GOT3 (cell line): ENCODE measurements around the gene CYP27B1.
"Not testable (repeated sequence)": the region's sequence is repeated elsewhere in the genome, so short reads cannot be mapped to it uniquely, and the experiment has no call there.

Experiments used
- DNase-seq: peaks from one replicate; lab custom pipeline; 2025; ENCODE audit warnings: mixed read lengths; lab: John Stamatoyannopoulos, UW

The CYP27B1 gene

DNA sequence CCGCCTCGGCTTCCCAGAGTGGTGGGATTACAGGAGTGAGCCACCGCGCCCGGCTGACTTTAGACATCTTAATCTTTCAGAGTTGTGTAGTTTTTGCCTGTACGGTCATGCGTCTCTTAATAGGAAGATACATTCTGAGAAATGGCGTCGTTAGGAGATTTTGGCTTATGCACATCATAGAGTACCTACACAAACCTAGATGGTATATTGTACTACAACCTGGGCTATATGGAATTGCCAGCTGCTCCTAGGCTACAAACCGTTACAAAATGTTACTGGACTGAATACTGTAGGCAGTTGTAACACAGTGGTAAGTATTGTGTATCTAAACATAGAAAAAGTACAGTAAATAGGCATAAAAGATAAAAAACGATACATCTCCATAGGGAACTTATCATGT, 17.0 kb upstream of the CYP27B1 start:
- DNase-seq: no peak

DNA sequence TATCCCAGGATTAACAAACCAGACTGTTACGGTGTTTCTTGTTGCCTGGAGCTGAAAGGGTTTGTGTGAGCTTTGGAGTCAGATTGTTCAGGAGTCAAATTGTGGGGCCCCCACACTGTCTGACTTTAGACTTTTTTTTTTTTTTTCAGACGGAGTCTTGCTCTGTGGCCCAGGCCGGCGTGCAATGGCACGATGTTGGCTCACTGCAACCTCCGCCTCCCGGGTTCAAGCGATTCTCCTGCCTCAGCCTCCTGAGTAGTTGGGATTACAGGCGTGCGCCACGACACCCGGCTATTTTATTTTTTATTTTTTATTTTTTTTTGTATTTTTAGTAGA, 16.6 kb upstream of the CYP27B1 start:
- no peak for DNase-seq

DNA sequence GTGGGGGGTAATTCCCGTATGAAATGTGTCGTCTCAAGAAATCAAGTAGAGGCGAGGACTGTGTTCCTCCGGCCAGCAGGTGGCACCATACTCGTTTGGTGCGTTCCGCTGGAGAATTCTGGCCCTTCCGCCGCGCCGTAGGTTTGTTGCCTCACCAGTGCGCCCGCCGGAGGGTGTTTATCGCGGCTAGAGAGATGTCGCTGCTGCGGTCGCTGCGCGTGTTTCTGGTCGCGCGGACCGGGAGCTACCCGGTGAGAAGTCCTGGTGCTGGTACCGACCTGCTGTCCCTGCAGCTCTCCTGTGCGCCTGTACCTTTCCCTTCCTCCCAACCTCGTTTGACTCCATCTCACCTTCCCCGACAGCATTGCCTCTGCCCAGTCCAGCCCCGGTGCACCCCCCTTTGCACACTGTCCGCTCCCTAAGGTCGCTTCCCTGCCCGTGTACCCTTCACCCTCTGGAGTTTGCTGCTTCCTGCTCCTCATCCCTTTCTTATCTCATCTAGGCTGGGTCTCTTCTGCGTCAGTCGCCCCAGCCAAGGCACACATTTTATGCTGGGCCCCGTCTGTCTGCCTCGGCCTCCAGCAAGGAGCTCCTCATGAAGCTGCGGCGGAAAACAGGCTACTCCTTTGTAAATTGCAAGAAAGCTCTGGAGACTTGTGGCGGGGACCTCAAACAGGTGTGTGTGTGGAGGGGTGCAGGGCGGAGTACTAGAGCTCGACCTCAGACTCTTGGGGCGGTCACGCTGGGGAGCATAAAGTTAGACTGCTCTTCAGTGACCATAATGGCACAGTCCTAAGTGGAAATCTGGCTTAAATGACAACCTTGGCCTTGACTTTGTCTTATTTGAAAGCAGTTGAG, 16.0 kb upstream of the CYP27B1 start, which contains the start of gene TSFM:
Gene TSFM (plus strand): TSS at position 180 of the 858 bp plus-strand sequence. CDS start 15 bp downstream, at position 195.
- DNase-seq: peak; percentile 100

DNA sequence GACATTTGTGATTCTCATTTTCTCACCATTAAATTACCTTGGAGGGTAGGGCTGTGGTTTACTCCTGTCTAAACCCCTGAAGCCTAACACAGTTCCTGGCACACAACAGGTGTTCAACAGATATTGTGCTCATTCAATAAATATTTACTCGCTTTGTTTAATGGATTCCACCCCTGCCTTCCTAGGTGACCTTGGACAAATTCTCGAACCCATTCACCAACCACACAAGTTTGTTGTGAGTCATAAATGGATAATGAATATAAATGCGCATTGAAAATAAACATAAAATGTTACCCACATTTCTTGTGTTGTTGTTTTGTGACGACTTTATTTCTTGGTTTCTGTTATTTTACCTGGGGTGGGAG, 15.3 kb upstream of the CYP27B1 start:
- DNase-seq: no peak

DNA sequence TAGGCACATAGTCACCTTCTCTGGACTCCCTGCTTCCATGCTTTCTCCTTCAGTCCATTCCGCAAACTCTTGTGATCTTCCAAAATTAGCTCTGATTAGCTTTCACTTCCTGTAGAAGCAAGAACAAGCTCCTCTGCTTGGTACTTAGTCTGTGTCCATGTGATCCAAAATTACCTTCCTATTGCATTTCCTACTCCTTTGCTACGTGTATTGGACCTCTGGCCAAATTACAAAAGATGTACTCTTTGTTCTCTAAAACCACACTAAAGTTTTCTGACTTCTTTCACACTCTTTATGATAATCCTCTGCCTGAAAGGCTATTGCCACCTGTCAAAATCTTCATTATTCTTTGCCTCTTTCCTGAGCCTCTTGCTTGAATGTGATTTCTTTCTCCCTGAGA, 14.9 kb upstream of the CYP27B1 start:
- no peak for DNase-seq

DNA sequence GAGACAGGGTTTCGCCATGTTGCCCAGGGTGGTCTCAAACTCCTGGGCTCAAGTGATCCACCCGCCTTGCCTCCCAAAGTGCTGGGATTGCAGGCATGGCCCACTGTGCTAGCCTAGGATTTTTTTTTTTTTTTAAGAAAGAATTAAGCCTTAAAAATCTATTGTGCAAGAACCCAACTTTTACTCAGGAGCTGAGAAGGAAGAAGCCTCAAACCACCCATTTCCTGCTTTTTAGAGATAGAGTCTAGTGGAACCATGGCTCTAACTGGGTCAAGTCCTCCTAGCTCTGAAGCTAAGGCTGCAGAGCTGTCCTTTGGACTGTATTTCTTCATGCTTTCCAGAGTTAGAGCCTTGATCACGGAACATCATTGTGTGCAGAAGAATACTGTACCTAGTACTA, 14.4 kb upstream of the CYP27B1 start:
- no peak for DNase-seq

DNA sequence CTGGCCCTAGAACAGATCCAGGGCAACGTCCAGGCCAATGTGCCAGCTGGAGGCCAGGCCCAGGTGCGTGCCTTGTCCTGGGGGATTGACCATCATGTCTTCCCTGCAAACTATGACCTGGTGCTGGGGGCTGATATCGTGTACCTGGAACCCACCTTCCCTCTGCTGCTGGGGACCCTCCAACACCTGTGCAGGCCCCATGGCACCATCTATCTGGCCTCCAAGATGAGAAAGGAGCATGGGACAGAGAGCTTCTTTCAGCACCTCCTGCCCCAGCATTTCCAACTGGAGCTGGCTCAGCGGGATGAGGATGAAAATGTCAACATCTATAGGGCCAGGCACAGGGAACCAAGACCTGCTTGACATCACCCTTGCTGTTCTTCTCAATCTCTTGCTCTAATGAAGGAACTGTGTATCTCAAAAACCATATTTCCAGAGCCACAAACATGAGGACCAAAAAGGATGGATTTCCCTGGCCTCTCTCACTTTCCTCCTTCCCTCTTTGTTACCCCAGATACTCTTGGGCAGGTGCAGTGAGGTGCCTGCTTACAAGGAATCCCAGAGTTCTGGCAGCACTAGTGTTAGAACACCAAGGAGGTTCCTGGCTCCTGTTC, 13.5 kb upstream of the CYP27B1 start:
- no peak for DNase-seq

DNA sequence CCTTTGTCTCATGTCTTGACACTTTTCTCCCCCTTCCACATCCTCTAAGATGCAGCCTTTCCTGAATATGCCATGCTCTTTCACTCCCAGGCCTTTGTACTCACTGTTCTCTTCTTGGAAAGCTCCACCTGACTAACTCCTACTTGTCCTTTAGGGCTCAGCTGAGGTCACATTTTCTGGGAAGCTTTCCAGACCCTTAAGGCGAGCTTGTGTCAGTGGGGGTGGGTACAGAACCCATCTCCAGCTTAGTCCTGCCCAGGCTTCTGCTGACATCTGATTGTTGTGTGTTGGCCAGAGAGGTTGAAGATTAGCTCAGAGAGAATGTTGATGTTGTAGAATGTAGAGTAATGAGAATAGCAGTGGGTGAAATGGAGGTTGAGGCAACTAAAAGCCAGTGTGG, 12.9 kb upstream of the CYP27B1 start:
- DNase-seq: no peak

DNA sequence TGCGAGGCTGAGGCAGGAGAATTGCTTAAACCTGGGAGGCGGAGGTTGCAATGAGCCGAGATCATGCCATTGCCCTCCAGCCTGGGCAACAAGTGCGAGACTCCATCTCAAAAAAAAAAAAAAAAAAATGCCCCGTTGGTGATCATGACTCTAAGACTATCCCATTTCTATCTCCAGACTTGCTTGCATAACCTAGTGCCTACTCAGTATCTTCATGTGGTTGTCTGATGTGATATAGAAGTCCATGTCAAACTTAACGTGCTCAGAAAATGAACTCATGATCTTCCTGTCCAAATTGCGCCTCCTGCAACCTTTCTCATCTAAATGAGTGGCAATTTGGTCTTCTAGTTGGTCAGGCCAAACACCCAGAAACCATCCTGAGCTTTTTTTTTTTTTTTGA, 11.0 kb upstream of the CYP27B1 start:
- no peak for DNase-seq

DNA sequence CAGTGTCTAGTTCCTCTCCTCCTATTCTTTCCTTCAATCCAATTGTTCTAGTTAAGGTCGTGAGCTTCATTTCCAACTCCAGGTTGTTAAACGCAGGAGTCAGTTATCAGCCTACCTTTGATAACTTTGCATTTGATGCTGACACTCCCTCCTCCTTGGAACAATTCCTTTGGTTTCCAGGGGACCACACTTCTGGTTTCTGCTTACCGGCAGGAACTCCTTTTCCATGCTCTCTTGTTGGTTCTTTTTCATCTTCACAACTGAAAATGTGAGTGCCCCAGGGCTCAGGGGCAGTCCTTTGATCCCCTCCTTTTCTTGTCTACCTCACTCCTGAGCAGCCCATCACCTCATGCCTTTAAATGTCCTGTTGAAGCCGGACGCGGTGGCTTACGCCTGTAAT, 10.5 kb upstream of the CYP27B1 start:
- no peak for DNase-seq

DNA sequence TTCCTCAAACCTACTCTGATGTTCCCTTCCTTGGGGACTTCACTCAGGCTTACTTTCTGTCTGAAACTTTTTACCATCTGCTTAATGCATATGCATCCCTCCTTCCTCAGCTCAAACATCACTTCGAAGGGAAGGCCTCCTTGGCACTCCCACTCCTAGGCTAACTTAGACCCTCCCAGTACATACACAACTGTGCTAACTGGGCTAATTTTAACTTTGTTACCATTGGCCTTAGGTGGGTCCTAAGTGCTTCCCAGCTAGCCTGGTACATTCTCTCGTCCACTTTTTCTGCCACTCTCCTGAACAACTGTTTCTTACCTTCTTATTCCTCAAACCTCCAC, 9.3 kb upstream of the CYP27B1 start:
- DNase-seq: no peak

DNA sequence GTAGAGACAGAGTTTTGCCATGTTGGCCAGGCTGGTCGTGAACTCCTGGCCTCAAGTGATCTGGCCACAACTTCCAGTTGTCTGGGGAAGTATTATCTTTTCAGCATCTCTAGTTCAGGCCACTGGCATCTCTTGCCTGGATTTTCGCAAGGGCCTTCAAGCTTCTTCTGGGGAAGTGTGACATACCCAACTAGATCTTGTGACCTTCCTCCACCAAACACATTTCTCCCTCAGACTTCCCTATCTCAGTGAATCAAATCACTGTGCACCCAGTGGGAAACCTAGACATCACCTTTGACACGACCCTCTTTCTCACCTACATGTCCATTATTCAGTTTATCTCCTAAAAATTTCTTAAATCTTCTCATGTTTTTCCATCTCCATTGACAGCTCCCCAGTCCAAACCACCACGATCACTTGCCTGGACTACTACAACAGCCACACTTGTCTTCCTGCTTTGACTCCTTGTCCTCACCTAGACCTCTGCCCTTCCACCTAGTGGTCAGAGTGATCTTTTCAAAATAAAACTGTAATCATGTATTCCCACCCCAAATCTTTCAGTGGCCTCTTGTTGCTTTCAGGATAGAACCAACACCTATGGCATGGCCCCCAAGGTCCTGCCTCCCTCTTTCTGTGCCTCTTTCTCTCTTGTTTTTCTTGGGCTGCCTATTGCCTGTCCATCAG, 8.8 kb upstream of the CYP27B1 start:
- no peak for DNase-seq

DNA sequence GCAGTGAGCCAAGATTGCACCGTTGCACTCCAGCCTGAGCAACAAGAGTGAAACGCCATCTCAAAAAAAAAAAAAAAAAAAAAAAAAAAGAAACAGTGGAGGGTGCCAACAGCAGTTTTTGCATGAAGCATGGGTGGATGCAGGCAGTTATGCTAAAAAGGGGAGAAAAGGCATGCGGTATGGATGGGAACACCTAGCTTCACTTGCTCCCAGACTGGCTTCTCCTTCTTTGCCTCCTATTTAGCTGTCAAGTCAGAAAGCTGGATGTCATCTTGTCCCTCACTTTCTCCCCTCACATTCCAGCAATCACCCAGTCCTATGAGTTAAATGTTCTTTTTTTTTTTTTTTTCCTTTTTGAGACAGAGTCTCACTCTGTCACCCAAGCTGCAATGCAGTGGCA, 8.2 kb upstream of the CYP27B1 start:
- no peak for DNase-seq

DNA sequence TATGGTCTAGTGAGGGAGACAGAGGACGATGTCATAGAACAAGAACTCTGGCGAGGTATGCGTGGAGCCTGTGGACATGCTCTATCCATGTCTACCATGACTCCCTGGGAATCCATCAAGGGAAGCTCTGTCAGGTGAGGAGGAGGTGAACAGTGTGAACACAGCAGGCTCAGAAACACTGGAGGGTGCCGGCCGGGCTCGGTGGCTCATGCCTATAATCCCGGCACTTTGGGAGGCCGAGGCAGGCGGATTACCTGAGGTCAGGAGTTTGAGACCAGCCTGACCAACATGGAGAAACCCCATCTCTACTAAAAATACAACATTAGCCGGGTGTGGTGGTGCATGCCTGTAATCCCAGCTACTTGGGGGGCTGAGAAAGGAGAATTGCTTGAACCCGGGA, 7.8 kb upstream of the CYP27B1 start:
- not testable (repeated sequence) for DNase-seq

DNA sequence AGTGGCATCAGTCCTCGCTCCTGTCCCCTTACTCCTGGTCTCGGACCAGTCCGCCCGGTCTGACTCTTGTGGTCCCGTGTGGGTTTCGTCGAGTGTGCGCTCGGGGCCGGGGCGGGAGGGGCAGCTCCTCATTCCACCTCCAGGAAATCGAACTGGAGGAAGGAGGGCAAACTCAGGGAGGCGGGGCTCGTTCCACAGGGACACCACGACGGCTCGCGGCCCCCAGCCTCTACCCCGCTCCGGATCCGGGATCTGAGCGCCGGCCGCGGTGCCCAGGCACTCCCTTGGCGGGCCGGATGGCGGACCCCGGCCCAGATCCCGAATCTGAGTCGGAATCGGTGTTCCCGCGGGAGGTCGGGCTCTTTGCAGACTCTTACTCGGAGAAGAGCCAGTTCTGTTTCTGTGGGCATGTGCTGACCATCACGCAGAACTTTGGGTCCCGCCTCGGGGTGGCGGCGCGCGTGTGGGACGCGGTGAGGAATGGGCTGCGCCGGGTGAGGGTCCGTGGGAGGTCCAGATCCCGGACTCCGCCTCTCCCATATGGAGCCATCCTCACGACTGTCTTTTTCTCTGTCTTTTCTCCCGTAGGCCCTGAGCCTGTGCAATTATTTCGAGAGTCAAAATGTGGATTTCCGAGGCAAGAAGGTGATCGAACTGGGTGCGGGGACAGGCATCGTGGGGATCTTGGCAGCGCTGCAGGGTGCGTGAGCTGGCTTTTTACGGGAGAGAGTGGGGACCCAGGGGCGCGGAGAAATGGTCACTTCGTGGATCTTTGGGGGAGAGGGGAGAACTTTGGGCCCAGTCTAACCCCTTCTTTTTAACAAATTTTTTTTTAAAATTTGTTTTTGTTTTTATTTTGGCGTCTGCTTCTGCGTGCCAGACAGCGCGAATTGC, 5.8 kb upstream of the CYP27B1 start, which contains the start of gene EEF1AKMT3:
Gene EEF1AKMT3 (plus strand): TSS at position 186 of the 894 bp plus-strand sequence. CDS start 111 bp downstream, at position 297.
- DNase-seq: peak; percentile 100

DNA sequence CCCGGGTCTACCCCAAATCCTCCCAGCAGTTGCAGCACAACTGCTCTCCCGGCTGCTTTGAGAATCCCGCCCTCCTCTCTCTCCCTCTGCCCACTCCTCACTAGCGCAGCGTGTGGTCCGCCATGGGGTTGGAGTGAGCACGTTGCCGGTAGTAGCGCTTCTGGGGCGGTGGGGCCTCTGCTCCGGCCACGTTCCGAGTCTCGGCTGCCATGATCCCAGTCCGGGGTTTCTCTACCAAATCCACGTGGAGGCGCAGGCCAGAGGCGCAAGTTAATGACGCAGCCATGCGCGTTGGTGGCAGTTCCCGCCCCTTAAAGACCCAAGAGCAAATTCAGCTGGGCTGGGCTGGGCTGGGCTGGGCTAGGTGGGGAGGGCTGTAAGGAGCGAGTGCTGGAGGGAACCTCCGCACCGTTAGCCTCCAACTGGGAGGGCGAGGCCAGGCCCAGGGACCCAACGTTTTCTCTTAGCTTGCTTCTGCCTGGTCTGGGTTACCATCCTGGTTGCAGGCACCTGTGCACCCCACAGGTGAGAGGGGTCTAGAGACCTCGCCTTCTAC, 5.1 kb upstream of the CYP27B1 start, which contains the start of gene METTL1:
Gene METTL1 (minus strand): TSS at position 233 of the 556 bp plus-strand sequence. CDS start 22 bp downstream, at position 211.
- peak; percentile 100 for DNase-seq

DNA sequence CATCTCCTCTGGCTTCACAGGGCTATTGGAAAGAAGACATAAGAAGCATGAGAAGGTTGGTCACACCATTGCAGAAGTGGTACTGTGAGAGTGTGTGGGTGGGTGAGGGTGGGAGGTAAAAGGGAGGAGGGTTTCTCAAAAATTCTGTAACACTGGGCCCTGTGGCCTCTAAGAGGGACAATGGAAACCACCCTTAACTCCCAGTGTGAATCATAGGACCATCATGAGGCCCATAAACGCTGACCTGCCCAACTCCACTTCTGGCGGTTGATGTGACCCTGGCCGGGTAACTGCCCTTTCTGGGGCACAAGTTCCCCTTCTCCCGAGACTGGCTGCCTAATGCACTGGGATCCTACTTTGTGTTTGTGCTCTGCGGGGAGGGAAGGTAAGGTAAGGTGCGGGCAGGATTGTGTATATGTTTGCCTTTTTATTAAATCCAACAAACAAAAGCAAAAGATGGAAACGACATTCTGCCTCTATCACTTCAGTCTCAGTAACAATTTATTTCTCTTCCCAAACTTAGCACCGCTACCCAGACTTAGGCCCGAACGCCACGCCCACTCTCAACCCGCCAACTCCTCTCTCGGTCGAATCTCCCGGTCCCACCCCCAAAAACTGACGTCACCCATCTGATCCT, 4.5 kb upstream of the CYP27B1 start:
- DNase-seq: no peak

DNA sequence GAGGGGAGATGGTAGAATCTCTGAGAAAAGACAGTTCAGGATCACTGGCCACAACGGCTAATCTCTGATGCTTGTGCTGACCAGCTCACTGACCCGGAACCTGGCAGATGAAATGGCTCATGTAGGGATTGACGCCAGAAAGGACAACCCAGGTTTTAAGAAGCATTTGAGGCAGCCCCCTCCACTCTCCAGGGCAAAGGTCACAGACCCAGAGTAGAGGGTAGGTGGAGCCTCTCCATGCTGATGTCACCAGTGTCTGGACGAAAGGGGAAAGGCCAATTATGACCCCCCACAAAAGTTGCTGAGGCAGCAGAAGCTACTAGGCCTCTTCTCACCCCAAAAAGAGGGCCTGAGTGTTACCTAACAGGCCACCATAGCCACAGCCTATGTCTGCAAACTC, 3.9 kb upstream of the CYP27B1 start:
- DNase-seq: no peak

DNA sequence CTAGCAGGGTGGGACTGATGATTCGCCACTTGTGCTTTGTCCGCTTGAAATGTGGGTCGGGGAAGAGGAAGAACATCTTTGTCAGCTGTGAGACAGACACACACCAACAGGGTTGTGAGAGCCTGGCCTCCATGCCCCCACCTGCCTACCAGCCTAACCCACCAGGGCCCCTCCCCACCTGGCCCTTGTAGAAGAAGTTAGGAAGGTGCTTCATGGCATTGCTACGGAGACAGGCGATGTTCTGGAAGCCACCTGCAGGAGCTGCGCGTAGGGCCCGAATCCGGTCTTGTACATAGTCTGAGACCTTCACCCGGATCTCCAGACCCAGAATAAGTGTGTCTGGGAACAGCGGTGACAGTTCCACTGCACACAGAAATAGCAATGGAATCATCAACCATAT, 2.7 kb upstream of the CYP27B1 start:
- DNase-seq: no peak

DNA sequence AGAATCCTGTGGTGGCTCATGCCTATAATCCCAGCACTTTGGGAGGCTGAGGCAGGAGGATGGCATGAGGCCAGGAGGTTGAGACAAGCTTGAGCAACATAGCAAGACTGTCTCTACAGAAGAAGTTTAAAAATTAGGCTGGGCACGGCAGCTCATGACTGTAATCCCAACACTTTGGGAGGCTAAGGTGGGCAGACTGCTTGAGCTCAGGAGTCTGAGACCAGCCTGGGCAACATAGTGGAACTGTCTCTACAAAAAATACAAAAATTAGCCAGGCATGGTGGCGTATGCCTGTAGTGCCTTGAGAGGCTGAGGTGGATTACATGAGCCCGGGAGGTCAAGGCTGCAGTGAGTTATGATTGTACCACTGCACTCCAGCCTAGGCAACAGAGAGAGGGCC, 998 bp upstream of the CYP27B1 start:
- no peak for DNase-seq

DNA sequence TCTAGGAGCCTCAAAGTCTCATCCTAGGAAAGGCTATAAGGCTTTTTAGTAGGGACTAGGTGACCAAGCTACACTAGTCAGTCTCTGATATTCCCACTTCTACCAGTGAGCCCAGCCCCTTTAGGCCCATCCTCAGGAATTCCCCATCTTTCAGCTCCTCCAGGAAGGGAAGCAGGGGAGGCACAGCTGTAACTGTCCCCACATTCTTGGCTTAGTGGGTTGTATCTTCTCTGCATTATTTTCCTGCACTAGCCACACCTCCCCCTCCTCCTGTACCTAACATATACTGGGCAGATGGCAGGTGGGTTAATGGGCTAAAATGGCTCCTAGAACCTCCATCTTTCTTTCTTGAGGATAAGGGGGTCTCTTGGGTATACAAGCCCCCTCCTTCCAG, 424 bp upstream of the CYP27B1 start:
- DNase-seq: no peak
